Erythroblast (primary cell): ENCODE results near the gene WASF1.

Experiments
- GATA1 ChIP-seq: IDR thresholded peaks from 2 replicates; pipeline ENCODE4 v1.6.1; 2011; ENCODE audit warnings: low read depth, mild to moderate bottlenecking, control low read depth, low read length, moderate library complexity
- POLR2A ChIP-seq: IDR thresholded peaks from 2 replicates; pipeline ENCODE4 v1.6.1; 2011; ENCODE audit warnings: mild to moderate bottlenecking, low read length

DNA sequence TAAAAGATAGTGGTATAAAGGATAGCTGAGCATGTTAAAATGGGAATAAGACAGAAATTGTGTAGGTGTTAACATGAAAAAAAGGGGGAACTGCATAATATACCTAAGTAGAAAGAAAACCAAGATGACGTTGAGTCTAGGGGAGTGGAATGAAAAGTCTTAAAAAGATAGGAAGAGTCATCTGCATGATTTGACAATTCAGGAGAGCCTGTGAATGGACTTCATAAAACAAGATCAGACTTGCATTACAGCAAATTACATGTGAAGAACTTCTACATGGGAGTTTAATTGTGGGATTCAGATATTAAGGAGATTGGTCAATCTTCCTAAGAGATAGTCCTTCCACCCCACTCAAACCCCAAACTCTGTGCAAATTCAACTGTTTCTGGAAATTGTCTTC, 85.5 kb downstream of the WASF1 start:
- no peak for TF ChIP-seq POLR2A
- TF ChIP-seq GATA1, result no peak
